Lower lobe of right lung (tissue), 2 donors: ENCODE data around the gene TMEM269. TPM values are rescaled to one million over a fixed set of nuclear protein-coding genes. Genes with fewer than 3 reads are reported as not detected.

Experiments used
- ATAC-seq, 2 donors: fragments of 200-7000 bp; cut with Tn5 transposase; one replicate each; pipeline ENCODE4 v1.9.1; 2020 to 2022; ENCODE audit warnings: mild to moderate bottlenecking in 2 of 2, moderate library complexity in 2 of 2
- DNase-seq: peaks from one replicate; pipeline ENCODE4 v3.0.0-alpha.2; 2020
- H3K27ac ChIP-seq: fragments of 200-600 bp; one replicate; pipeline ENCODE4 v1.8.0; 2022
- H3K27me3 ChIP-seq: fragments of 200-600 bp; one replicate; pipeline ENCODE4 v1.8.0; 2022; ENCODE audit warnings: low read depth
- H3K36me3 ChIP-seq: fragments of 200-600 bp; one replicate; pipeline ENCODE4 v1.8.0; 2022; ENCODE audit warnings: mild to moderate bottlenecking
- H3K4me1 ChIP-seq: fragments of 200-600 bp; one replicate; pipeline ENCODE4 v1.8.0; 2022
- H3K4me3 ChIP-seq: fragments of 200-600 bp; one replicate; pipeline ENCODE4 v1.8.0; 2022; ENCODE audit warnings: mild to moderate bottlenecking
- H3K9me3 ChIP-seq: fragments of 200-600 bp; one replicate; pipeline ENCODE4 v1.8.0; 2022
- intact Hi-C: fragments of 100-400 bp; cut with DNase I; formaldehyde crosslinking; loops from one replicate; pipeline ENCODE4 v1.11.0; 2022
- total RNA-seq: library from RNA; stranded (reverse); fragmentation: NEBNext Ultra II Directional; extraction: Animal tissue kit (Norgen Biotek cat#: 25700); gene quantifications from one replicate; pipeline ENCODE4 v1.2.1, GENCODE V29; 2021
- TF ChIP-seq, protein P1 (sequence below): fragments of 200-600 bp; IDR thresholded peaks from one replicate; pipeline ENCODE4 v1.8.0; 2022; ENCODE audit warnings: antibody characterized with exemption, mild to moderate bottlenecking
- donor health status: DM: no; HTN: yes; CAD: no; lungs with severe emphysema.

The TMEM269 gene
- total RNA-seq, 1 donor from 2014 or later = not detected

DNA sequence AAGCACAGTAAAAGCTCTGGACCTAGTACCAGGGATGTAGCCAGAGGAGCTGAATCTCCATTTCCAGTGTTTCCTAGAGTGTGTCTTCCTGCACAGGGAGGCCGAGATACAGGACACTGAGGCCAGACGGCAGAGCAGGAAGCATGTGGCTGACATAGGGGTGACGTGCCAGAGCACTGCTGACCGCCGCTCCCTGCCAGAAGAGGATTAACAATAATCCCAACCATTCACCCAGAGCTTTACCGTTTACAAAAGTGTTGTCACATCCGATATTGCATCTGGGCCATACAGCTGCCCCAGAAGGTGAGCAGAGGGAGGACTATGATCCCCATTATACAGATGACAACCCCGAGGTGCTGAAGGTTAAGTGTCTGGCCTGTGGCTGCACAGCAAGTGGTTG, 38.9 kb upstream of the TMEM269 start:
- H3K27ac ChIP-seq = no peak overlapping the region
- no peaks in the 10 kb centered on the region for H3K4me1 ChIP-seq
- ATAC-seq (no peak), DNase-seq (no peak)
- H3K4me3 ChIP-seq = no peak overlapping the region
- peaks cover 41% of the 10 kb centered on the region for H3K36me3 ChIP-seq
- TF ChIP-seq, protein P1, sequence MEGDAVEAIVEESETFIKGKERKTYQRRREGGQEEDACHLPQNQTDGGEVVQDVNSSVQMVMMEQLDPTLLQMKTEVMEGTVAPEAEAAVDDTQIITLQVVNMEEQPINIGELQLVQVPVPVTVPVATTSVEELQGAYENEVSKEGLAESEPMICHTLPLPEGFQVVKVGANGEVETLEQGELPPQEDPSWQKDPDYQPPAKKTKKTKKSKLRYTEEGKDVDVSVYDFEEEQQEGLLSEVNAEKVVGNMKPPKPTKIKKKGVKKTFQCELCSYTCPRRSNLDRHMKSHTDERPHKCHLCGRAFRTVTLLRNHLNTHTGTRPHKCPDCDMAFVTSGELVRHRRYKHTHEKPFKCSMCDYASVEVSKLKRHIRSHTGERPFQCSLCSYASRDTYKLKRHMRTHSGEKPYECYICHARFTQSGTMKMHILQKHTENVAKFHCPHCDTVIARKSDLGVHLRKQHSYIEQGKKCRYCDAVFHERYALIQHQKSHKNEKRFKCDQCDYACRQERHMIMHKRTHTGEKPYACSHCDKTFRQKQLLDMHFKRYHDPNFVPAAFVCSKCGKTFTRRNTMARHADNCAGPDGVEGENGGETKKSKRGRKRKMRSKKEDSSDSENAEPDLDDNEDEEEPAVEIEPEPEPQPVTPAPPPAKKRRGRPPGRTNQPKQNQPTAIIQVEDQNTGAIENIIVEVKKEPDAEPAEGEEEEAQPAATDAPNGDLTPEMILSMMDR = no peak
- H3K9me3 ChIP-seq = no peaks in the 10 kb centered on the region
- intact Hi-C loops = no loop called here
- H3K27me3 ChIP-seq = no peaks in the 10 kb centered on the region

GRCh38 chr1:42746436-42747105, 38.2 kb upstream of the TMEM269 start:
- ATAC-seq (no peak), DNase-seq (no peak)
- no peak overlapping the region for H3K27ac ChIP-seq
- intact Hi-C loops = no loop called here
- H3K36me3 ChIP-seq = peaks cover 42% of the 10 kb centered on the region
- no peaks in the 10 kb centered on the region for H3K9me3 ChIP-seq
- TF ChIP-seq, protein P1 = no peak
- no peaks in the 10 kb centered on the region for H3K4me1 ChIP-seq
- H3K4me3 ChIP-seq = no peak overlapping the region
- no peaks in the 10 kb centered on the region for H3K27me3 ChIP-seq

DNA sequence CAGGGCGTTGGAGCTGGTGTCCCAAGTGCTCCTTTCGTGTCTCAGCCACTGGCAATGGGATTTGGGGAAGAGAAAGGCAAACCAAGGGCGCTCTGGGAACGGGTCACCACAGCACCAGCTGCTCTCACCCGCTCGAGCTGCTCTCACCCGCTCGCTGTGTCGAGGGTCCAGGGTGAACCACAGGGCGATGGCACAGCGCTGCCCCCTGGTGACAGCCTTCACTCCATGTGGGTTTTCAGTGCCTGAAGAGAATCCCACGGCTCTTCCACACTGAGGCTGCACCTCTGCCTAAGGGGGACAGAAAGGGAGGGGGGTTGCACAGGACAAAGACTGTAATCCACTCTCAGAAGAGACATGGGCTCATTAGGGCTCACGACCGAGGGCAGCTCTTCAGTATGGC, 37.7 kb upstream of the TMEM269 start:
- no peak for DNase-seq
- Histone ChIP-seq H3K4me1 (no peaks in the 10 kb centered on the region), H3K27me3 (no peaks in the 10 kb centered on the region), H3K36me3 (peaks cover 48% of the 10 kb centered on the region), H3K27ac (no peak overlapping the region), H3K9me3 (no peaks in the 10 kb centered on the region), H3K4me3 (no peak overlapping the region)
- ATAC-seq = peak; percentile 63 to 72
- intact Hi-C loops = no loop called here
- TF ChIP-seq, protein P1 = peak; percentile 51

GRCh38 chr1:42748021-42748420, 36.8 kb upstream of the TMEM269 start:
- Histone ChIP-seq H3K27me3 (no peaks in the 10 kb centered on the region), H3K9me3 (no peaks in the 10 kb centered on the region), H3K4me3 (no peak overlapping the region), H3K36me3 (peaks cover 57% of the 10 kb centered on the region), H3K4me1 (no peaks in the 10 kb centered on the region), H3K27ac (no peak overlapping the region)
- DNase-seq = no peak
- TF ChIP-seq, protein P1 = no peak
- intact Hi-C loops = no loop called here
- no peak for ATAC-seq

- Histone ChIP-seq H3K27me3 (no peaks in the 10 kb centered on the region), H3K4me3 (no peak overlapping the region), H3K4me1 (no peaks in the 10 kb centered on the region), H3K27ac (no peak overlapping the region), H3K36me3 (peaks cover 64% of the 10 kb centered on the region), H3K9me3 (no peaks in the 10 kb centered on the region)
- DNase-seq = no peak
- peak; percentile 27 to 50 for ATAC-seq
- intact Hi-C loops = no loop called here
- TF ChIP-seq, protein P1 = no peak
Measured at GRCh38 chr1:42748461-42749410, 36.1 kb upstream of the TMEM269 start.
